ENCODE measurements around the gene PRADC1.

PRADC1 gene

GRCh38 chr2:73255007-73255644 lies 22.1 kb upstream of the PRADC1 start:
- no peak for TF ChIP-seq POLR2A (IDR thresholded peaks at IDR 0.05; ENCODE audit: low read length)
- no peak for TF ChIP-seq GATA1 (IDR thresholded peaks at IDR 0.05; ENCODE audit: low read depth, low read length)
- no peak for DNase-seq

DNA sequence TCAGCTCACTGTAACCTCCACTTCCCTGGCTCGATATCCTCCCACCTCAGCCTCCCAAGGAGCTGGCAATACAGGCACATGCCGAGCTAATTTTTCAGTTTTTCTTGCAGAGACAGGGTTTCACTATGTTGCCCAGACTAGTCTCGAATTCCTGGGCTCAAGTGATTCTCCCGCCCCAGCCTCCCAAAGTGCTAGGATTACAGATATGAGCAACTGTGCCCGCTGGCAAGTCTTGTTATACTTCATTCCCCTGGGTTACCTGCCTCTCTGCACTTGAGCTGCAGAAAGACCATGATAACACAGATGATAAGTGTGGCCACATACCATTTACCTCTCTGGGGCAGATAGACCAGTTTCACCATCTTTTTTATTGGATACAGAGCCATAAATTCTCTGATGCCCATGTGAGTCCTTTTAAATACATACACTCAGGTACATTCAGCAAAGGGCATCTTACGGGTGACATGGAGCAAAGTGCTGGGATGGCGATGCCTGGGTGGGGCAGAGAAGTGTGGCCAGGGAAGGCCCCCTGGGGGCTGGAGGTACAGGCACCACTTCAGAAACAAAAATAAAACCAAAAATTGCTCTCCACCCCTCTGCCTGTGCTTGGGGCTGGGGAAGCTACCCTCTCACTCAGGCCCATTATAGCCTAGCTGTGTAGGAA lies 21.4 kb upstream of the PRADC1 start:
- DNase-seq = no peak
- TF ChIP-seq GATA1 (IDR thresholded peaks at IDR 0.05; ENCODE audit: low read depth, low read length) (no peak), POLR2A (IDR thresholded peaks at IDR 0.05; ENCODE audit: low read length) (no peak)

DNA sequence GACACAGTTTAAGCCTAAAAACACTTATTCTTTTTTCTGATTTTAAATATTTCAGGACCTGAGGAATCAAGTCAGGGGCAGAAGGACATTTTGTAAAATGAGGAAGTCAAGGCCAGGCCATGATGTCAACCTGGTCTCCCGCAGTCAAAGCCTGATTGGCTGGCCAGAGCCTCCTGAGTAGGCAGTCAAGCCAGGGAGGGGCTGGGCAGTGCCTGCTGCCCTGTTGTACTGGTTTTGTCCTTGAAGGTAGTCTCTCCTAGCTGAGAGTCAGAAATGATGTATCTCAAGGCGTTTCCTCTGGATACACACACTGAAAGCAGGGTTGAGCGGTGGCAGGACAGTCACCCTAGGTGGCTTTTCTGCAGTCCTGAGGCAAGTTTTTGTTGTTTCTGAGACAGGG lies 20.9 kb upstream of the PRADC1 start:
- TF ChIP-seq POLR2A (IDR thresholded peaks at IDR 0.05; ENCODE audit: low read length) (no peak), GATA1 (IDR thresholded peaks at IDR 0.05; ENCODE audit: low read depth, low read length) (no peak)
- DNase-seq = no peak

GRCh38 chr2:73253400-73253799 lies 20.4 kb upstream of the PRADC1 start:
- DNase-seq = no peak
- TF ChIP-seq GATA1 (IDR thresholded peaks at IDR 0.05; ENCODE audit: low read depth, low read length) = no peak
- no peak for TF ChIP-seq POLR2A (IDR thresholded peaks at IDR 0.05; ENCODE audit: low read length)

DNA sequence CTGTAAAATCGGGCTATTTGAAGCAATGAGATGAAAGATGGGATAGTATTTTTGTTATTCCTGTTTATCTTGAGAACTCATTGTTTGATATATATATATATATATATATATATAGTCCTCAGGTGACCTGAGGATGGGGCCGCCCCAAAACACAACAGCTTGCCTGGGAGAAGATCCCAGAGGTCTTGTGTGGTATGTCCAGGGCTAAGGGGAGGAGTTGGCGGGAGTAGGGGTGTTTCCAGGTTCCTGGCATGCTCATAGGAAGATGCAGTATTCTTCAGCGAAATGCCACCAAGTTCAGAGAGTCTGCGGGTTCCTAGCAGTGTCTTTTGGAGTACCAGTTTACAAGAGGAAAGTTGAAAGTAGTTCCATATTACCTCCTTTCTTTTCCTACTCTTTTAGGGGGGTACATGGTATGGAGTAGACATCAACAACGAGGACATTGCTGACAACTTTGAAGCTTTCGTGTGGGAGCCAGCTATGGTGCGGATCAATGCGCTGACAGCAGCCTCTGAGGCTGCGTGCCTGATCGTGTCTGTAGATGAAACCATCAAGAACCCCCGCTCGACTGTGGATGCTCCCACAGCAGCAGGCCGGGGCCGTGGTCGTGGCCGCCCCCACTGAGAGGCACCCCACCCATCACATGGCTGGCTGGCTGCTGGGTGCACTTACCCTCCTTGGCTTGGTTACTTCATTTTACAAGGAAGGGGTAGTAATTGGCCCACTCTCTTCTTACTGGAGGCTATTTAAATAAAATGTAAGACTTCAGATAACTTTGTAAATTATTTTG lies 19.4 kb upstream of the PRADC1 start:
- TF ChIP-seq POLR2A (IDR thresholded peaks at IDR 0.05; ENCODE audit: low read length) (no peak), GATA1 (IDR thresholded peaks at IDR 0.05; ENCODE audit: low read depth, low read length) (no peak)
- no peak for DNase-seq

DNA sequence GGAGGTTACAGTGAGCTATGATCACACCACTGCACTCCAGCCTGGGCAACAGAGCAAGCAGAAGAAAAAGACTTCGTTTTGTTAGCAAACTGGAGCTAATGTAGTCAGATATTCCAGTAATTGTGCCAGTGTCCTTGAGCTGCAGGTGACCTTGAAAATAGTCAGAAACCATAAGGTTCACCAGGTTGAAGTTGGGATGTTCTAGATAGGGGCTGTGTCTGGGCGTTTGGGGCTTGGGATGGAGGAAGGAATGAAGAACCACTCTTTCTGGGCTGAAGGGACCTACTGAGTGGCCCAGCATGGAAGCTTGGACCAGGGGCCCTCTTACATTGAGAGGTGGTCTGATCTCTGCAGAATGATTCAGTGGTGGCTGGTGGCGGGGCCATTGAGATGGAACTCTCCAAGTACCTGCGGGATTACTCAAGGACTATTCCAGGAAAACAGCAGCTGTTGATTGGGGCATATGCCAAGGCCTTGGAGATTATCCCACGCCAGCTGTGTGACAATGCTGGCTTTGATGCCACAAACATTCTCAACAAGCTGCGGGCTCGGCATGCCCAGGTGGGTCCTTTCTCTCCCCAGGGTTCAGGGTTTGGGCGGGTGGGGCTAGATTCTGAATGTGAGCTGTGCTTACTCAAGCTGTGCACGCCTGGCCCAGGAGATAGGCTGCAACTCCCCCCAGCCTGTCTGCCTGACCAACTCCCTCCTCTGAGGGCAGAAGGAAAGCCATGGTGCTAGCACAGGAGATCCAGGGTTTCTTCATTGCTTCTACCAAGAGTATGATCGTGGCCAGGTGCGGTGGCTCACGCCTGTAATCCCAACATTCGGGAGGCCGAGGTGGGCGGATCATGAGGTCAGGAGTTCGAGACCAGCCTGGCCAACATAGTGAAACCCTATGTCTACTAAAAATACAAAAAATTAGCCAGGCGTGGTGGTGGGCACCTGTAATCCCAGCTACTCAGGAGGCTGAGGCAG lies 18.1 kb upstream of the PRADC1 start:
- no peak for DNase-seq
- no peak for TF ChIP-seq GATA1 (IDR thresholded peaks at IDR 0.05; ENCODE audit: low read depth, low read length)
- no peak for TF ChIP-seq POLR2A (IDR thresholded peaks at IDR 0.05; ENCODE audit: low read length)

GRCh38 chr2:73249636-73250035 lies 16.6 kb upstream of the PRADC1 start:
- TF ChIP-seq GATA1 (IDR thresholded peaks at IDR 0.05; ENCODE audit: low read depth, low read length) = no peak
- no peak for TF ChIP-seq POLR2A (IDR thresholded peaks at IDR 0.05; ENCODE audit: low read length)
- DNase-seq = no peak

GRCh38 chr2:73246850-73247249 lies 13.8 kb upstream of the PRADC1 start:
- TF ChIP-seq POLR2A (IDR thresholded peaks at IDR 0.05; ENCODE audit: low read length) (no peak), GATA1 (IDR thresholded peaks at IDR 0.05; ENCODE audit: low read depth, low read length) (no peak)
- peak in 1 of 2 experiments; percentile 25 for DNase-seq

GRCh38 chr2:73244580-73244979 lies 11.5 kb upstream of the PRADC1 start:
- TF ChIP-seq POLR2A (IDR thresholded peaks at IDR 0.05; ENCODE audit: low read length) (no peak), GATA1 (IDR thresholded peaks at IDR 0.05; ENCODE audit: low read depth, low read length) (no peak)
- no peak for DNase-seq

- peak; percentile 33 to 71 for DNase-seq
- no peak for TF ChIP-seq POLR2A (IDR thresholded peaks at IDR 0.05; ENCODE audit: low read length)
- TF ChIP-seq GATA1 (IDR thresholded peaks at IDR 0.05; ENCODE audit: low read depth, low read length) = no peak
These were observed 11.0 kb upstream of the PRADC1 start for GRCh38 chr2:73243884-73244570.

- no peak for DNase-seq
- no peak for TF ChIP-seq POLR2A (IDR thresholded peaks at IDR 0.05; ENCODE audit: low read length)
- TF ChIP-seq GATA1 (IDR thresholded peaks at IDR 0.05; ENCODE audit: low read depth, low read length) = no peak
These were observed 6.7 kb upstream of the PRADC1 start for GRCh38 chr2:73239776-73240175.

DNA sequence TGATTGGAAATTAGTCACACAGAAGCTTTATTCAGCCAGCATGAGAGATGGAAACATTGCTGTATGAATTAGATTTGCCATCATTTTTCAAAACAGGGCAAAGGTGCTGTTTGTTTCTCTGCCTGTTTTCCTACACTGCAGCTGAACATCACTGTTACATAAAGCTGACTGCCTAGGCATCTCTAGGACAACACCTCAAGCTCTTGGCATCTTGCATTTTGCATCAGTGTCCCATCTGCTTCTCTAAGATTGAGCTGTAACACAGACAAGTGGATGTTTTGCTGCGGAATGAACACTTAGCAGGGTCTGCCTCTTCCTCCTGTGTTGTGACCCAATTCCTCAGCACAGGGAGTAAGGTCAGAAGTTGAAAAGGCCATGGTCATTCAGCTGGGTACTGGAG lies 5.9 kb upstream of the PRADC1 start:
- no peak for DNase-seq
- TF ChIP-seq POLR2A (IDR thresholded peaks at IDR 0.05; ENCODE audit: low read length) = no peak
- no peak for TF ChIP-seq GATA1 (IDR thresholded peaks at IDR 0.05; ENCODE audit: low read depth, low read length)

GRCh38 chr2:73238149-73238548 lies 5.1 kb upstream of the PRADC1 start:
- no peak for TF ChIP-seq POLR2A (IDR thresholded peaks at IDR 0.05; ENCODE audit: low read length)
- TF ChIP-seq GATA1 (IDR thresholded peaks at IDR 0.05; ENCODE audit: low read depth, low read length) = no peak
- no peak for DNase-seq

All from erythroblast (primary cell).